ENCODE data around the gene ZNF599. TPM values are rescaled to one million over a fixed set of nuclear protein-coding genes. Genes with fewer than 3 reads are reported as not detected.

Gene ZNF599
- total RNA-seq, 3 donors from 2014 or later, result 3.3 to 6.1 (median 3.9) TPM

DNA sequence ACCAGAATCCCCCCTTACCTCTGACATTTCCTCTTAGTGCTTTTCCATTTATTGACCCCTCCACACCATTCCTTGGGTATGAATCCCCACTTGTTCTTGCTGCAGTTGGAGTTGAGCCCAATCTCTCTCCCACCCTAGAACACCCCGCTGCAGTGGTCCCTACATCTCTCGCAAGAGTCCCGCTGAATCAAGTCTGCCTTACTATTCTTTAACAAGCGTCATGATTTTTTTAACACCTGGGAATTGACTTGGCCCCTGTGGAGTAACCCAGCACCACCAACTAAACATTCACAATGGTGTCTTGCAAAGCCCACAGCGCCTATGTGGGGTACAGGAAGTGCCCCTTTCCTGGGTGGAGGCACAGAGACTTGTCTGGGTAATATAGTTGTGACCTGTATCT, 13.2 kb upstream of the ZNF599 start:
- no peak for ATAC-seq
- TF ChIP-seq, protein P1, sequence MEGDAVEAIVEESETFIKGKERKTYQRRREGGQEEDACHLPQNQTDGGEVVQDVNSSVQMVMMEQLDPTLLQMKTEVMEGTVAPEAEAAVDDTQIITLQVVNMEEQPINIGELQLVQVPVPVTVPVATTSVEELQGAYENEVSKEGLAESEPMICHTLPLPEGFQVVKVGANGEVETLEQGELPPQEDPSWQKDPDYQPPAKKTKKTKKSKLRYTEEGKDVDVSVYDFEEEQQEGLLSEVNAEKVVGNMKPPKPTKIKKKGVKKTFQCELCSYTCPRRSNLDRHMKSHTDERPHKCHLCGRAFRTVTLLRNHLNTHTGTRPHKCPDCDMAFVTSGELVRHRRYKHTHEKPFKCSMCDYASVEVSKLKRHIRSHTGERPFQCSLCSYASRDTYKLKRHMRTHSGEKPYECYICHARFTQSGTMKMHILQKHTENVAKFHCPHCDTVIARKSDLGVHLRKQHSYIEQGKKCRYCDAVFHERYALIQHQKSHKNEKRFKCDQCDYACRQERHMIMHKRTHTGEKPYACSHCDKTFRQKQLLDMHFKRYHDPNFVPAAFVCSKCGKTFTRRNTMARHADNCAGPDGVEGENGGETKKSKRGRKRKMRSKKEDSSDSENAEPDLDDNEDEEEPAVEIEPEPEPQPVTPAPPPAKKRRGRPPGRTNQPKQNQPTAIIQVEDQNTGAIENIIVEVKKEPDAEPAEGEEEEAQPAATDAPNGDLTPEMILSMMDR (IDR thresholded peaks at IDR 0.05), result no peak

GRCh38 chr19:34779652-34780051, 6.6 kb upstream of the ZNF599 start:
- intact Hi-C loops (cut with DNase I, micrococcal nuclease), result no loop called here
- ATAC-seq, result no peak
- DNase-seq, result no peak
- no peaks in the 10 kb centered on the region for H3K9me3 ChIP-seq
- no peak overlapping the region for H3K4me3 ChIP-seq
- no peaks in the 10 kb centered on the region for H3K36me3 ChIP-seq (ENCODE audit: low read depth)
- H3K4me1 ChIP-seq (ENCODE audit: low read depth), result no peaks in the 10 kb centered on the region
- TF ChIP-seq, protein P1 (IDR thresholded peaks at IDR 0.05), result no peak

More for the DNA sequence above, 13.2 kb upstream of the ZNF599 start:
- H3K4me1 ChIP-seq (ENCODE audit: low read depth), result no peaks in the 10 kb centered on the region
- no peaks in the 10 kb centered on the region for H3K9me3 ChIP-seq
- intact Hi-C loops (cut with DNase I, micrococcal nuclease), result no loop called here
- H3K36me3 ChIP-seq (ENCODE audit: low read depth), result no peaks in the 10 kb centered on the region
- DNase-seq, result no peak
- no peak overlapping the region for H3K4me3 ChIP-seq

- TF ChIP-seq, protein P1 (IDR thresholded peaks at IDR 0.05), result no peak
Observed at GRCh38 chr19:34778342-34778741, 5.3 kb upstream of the ZNF599 start.

DNA sequence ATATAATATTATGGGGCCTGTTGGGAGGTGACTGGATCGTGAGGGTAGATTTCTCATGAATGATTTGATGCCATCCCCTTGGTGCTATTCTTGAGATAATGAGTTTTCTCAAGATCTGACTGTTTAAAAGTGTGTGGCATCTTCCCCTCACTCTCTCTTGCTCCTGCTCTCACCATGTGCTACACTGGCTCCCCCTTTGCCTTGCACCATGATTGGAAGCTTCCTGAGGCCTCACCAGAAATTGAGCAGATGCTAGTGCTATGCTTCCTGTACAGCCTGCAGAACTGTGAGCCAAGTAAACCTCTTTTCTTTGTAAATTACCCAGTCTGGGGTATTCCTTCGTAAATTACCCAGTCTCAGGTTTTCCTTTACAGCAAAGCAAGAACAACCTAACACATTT, 1.8 kb upstream of the ZNF599 start:
- no peaks in the 10 kb centered on the region for H3K9me3 ChIP-seq
- ATAC-seq (no peak), DNase-seq (no peak)
- intact Hi-C loops (cut with DNase I, micrococcal nuclease), result no loop called here
- H3K4me1 ChIP-seq (ENCODE audit: low read depth), result peaks cover 5% of the 10 kb centered on the region
- no peaks in the 10 kb centered on the region for H3K36me3 ChIP-seq (ENCODE audit: low read depth)
- no peak overlapping the region for H3K4me3 ChIP-seq
- TF ChIP-seq, protein P1 (IDR thresholded peaks at IDR 0.05), result no peak

More at GRCh38 chr19:34778342-34778741, 5.3 kb upstream of the ZNF599 start:
- H3K4me1 ChIP-seq (ENCODE audit: low read depth), result no peaks in the 10 kb centered on the region
- no peaks in the 10 kb centered on the region for H3K36me3 ChIP-seq (ENCODE audit: low read depth)
- no peak overlapping the region for H3K4me3 ChIP-seq
- no peaks in the 10 kb centered on the region for H3K9me3 ChIP-seq
- intact Hi-C loops (cut with DNase I, micrococcal nuclease), result no loop called here
- ATAC-seq, result no peak
- no peak for DNase-seq

DNA sequence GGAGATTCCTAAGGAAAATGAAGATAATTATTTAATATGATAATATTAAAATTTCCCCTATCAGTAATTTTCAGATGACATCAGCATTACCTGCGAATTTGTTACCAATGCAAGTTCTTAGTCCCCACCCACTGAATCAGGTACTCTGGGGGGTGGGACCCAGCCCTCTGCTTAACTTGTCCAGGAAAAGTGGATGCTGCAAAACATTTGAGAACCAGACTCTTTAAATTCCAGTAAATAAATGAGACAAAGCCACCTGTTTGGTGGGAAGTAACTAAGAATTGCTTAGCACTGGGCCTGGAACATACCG, 495 bp upstream of the ZNF599 start:
- intact Hi-C loops (cut with DNase I, micrococcal nuclease), result no loop called here

More for the DNA sequence above, 495 bp upstream of the ZNF599 start:
- ATAC-seq, result no peak
- Histone ChIP-seq H3K36me3 (ENCODE audit: low read depth) (no peaks in the 10 kb centered on the region), H3K4me1 (ENCODE audit: low read depth) (peaks cover 5% of the 10 kb centered on the region), H3K9me3 (no peaks in the 10 kb centered on the region), H3K4me3 (no peak overlapping the region)
- no peak for DNase-seq
- TF ChIP-seq, protein P1 (IDR thresholded peaks at IDR 0.05), result no peak
